ENCODE results near the gene ALDH3B1.

GRCh38 chr11:68013611-68014156 lies 3.6 kb downstream of the ALDH3B1 start:
- no peak for TF ChIP-seq CTCF (IDR thresholded peaks at IDR 0.05)
- TF ChIP-seq POLR2A (IDR thresholded peaks at IDR 0.05), result no peak
